Neural progenitor cell (in vitro differentiated cells): ENCODE measurements around the gene PEX5L.

Experiments
- CTCF ChIP-seq: fragments of 200-600 bp; sonication (generic); IDR thresholded peaks from 2 replicates; pipeline ENCODE4 v1.5.1; 2017; ENCODE audit warnings: antibody characterized with exemption, mild to moderate bottlenecking
- EZH2phosphoT487 ChIP-seq: fragments of 200-600 bp; sonication (generic); IDR thresholded peaks from 2 replicates; pipeline ENCODE4 v1.6.1; 2017; ENCODE audit warnings: antibody characterized with exemption

DNA sequence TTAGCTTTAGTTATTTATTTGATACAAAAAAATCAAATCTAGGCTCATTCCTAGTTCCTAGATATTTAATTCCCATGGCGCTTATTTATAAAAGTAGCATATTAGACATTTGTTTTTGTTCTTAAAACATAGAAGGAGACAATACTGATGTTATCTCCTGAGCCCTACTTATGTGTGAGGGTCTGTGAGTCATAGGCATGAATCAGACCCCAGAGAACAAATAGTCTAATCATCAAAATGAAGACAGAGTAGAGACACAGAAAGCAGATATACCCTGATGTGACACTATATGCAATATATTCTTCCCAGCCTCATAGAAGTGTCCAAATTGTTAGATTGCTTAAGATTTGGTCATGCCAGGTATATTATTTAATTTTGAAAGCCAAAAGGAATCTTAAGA, 44.9 kb downstream of the PEX5L start:
- TF ChIP-seq CTCF = no peak
- TF ChIP-seq EZH2phosphoT487 = no peak
